GM19452 (cell line): ENCODE results near the gene ZC2HC1B.
A peak's percentile ranks its signal among the peaks of the same experiment; 100 is the strongest.
"Not testable (repeated sequence)": the region's sequence is repeated elsewhere in the genome, so short reads cannot be mapped to it uniquely, and the experiment has no call there.

Source experiments
- ATAC-seq: cut with Tn5 transposase; IDR thresholded peaks from one replicate; pipeline ENCODE4 v1.9.1; 2021; ENCODE audit not compliant: unreplicated experiment

ZC2HC1B gene, protein sequence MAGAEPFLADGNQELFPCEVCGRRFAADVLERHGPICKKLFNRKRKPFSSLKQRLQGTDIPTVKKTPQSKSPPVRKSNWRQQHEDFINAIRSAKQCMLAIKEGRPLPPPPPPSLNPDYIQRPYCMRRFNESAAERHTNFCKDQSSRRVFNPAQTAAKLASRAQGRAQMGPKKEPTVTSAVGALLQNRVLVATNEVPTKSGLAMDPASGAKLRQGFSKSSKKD

DNA sequence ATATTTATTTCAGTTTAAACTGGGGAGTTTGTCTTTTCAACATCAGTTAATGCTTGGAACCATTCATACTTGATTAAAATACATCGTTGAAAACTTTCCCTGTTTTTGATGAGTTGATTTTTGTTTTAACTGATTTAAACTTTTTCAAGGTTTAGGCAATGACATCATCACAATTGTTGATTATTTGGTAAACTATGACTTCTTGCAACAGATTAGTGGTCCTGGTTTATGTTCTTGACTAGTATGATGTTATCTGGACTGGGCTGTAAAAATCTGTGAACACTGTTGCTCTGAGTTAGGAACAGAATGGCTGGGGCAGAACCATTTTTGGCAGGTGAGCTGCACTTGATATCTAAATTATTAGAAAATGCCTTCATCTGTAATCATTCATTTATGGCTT lies at the start of gene ZC2HC1B:
Gene ZC2HC1B, plus strand, starts transcription at position 241 of the 400 bp plus-strand sequence. Its CDS starts 66 bp downstream, at position 307.
- no peak for ATAC-seq

DNA sequence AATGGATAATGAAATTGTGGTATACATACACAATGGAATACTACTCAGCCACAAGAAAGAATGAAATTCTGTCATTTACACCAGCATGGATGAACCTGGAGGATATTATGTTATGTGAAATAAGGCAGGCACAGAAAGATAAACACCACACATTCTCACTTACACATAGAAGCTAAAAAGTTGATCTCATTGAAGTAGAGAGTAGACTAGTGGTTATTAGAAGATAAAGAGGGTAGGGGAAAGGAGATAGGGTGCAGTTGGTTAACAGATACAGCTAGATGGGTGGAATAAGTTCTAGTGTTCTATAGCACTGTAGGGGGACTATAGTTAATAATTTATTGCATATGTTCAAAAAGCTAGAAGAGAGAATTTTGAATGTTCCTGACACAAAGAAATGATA lies 46.7 kb upstream of the ZC2HC1B start:
- no peak for ATAC-seq

DNA sequence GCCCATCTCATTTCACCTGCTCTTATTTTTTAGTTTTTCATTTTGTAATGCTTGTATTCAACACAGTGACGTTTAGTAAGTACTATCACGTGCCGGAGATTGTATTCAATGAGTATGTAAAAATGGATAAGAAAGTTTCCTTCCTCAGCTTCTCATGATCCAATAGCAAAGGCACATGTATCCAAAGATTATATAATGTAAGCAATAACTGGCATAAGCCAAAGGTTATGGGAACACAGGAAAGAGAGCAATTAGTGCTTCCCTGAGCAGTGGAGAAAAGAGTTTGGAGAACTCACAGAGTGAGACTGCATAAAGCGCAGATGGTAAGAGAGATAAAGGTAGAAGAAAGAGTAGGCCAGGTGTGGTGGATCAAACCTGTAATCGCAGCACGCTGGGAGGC lies 42.9 kb upstream of the ZC2HC1B start:
- no peak for ATAC-seq

DNA sequence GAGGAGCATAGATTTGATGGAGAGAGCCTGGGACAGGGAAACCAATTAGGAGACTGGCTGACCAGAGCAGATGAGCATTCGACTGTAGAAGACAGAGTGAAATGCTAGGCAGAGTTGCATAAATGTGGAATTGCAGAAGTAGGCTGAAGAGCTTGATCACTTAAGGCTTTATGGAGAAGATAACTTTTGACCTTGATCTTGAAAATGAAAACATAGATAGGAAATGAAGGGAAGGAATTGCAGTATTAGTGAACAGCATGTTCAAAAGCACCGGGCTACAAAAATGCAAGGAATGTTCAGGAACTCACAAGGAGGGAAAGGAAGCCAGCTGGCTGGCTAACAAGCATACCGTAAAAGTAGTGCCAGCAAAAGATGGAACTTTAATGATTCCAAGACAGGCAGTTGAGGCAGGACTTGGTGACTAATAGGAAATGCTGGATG lies 41.7 kb upstream of the ZC2HC1B start:
- ATAC-seq = no peak

DNA sequence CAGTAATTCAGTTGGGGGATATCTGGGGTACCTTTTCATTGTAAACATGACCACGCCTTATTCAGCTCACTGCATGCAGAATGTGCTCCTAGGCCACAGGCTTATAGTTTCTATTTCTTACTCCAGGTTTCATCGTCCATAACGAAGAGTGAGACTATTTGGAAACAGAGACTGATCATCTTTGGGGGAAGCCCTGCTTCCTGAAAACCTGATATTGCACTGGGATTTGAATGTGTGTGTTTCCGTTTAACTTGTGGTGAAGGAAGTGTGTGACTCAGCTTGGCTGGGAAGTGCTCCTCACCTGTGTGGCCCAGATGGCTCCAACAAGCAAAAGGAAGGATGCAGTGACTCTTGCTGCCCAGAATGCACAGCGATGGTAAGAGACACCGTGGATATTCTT lies 40.7 kb upstream of the ZC2HC1B start:
- no peak for ATAC-seq

DNA sequence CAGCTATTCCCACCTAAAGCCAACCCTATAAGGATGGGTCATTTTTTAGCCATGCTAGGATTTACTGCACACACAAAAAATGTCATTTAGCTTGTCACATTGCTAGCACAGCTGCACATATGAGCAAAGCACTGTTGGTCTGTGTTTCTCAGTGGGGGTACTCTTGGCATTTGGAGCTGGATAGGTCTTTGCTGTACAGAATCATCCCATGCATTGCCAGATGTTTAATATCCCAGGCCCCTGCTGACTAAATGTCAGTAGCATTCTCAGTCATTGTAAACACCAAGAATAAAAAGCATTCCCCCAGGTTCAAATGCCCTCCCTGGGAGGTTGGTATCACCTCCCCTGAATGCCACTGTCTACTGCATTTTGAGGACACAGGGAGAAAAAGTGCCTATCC lies 35.7 kb upstream of the ZC2HC1B start:
- ATAC-seq = no peak

DNA sequence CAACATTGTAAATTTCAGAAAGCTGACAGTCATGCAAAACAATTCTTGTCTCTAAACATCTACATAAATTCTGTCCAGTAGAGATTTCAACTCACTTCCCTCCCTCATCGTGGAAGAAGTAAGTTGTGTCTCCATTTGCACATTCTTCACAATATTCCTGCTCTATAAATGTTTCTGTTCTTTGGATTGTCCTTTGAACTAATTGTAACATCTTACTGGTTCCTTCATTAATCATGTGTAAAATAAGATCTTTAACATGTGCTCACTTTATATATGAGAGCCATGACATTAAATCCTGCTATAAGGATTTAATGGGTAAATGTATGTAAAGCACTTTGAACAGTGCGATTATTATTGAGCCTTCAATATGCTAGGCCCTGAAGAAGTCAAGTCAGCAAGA lies 28.1 kb upstream of the ZC2HC1B start:
- ATAC-seq = no peak

DNA sequence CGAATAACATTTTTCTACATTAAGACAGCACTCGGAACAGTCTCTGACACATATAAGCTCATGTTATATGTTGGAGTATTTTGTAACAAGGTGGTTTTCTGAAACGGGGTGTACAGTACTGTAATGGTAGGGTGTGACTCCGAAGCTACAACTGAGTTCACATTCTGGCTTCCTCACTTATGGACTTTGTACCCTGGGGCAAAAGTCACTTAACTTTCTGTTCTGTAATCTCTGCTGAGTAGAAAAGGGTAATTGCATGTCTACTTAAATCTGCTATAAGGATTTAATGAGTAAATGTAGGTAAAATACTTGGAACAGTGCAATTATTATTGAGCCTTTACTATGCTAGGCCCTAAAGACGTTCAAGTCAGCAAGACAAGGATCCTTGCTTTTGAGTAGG lies 25.9 kb upstream of the ZC2HC1B start:
- no peak for ATAC-seq

DNA sequence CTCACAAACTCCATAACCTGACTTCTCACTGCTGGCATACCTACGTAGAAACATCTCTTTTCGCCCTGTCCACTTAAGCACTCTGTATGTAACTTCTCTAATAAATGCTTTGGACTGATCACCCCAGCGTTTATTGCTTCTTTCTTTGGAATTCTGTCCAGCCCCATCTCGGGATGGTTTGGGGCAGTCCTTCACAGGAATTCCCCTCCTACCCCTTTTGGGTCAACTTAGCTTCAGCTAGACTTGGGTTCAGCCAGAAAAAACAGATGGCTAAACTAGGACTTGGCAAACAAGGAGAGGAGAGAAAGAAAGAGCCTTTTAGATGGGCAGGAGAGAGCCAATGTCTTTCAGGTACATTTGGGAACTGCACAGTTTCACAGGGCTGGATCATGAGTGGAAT lies 25.1 kb upstream of the ZC2HC1B start:
- no peak for ATAC-seq

DNA sequence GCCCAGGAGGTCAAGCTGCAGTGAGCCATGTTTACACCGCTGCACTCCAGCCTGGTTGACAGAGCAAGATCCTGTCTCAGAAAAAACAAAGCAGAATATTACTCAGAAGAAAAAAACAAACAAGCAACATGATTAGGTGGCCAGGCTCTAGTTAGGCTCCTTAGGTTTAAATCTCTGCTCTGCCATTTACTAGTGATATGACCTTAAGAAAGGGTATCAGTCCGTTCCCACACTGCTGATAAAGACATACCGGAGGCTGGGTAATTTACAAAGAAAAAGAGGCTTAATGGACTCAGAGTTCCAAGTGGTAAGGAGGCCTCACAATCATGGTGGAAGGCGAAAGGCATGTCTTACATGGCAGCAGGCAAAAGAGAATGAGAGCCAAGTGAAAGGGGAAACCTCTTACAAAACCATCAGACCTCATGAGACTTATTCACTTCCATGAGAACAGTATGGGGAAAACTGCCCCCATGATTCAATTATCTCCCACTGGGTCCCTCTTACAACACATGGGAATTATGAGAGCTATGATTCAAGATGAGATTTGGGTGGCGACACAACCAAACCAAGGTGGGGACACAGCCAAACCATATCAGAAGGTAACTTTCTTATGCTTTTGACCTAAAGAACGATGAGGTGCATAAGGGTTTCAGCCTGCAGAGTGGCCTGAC lies 23.5 kb upstream of the ZC2HC1B start:
- no peak for ATAC-seq

DNA sequence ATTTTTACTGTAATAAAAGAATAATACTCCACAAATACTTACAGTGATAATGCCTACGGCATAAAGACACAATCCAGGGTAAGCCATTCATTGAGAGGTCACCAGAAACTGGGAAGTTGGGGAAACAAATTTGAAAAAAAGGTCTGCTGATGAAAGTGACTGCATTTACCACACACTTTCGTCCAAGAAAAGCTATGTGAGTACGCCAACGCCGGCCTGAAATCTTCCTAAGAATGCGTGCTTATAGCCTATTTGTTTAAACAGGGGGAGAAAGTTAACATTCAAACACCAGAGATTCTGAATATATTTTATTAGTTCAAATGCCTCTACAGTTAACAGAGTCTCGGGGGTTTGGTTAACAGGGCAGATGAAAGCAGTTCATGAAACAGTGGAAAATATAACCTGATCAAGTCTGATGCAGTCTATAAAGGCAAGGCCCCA lies 21.8 kb upstream of the ZC2HC1B start:
- ATAC-seq = no peak

DNA sequence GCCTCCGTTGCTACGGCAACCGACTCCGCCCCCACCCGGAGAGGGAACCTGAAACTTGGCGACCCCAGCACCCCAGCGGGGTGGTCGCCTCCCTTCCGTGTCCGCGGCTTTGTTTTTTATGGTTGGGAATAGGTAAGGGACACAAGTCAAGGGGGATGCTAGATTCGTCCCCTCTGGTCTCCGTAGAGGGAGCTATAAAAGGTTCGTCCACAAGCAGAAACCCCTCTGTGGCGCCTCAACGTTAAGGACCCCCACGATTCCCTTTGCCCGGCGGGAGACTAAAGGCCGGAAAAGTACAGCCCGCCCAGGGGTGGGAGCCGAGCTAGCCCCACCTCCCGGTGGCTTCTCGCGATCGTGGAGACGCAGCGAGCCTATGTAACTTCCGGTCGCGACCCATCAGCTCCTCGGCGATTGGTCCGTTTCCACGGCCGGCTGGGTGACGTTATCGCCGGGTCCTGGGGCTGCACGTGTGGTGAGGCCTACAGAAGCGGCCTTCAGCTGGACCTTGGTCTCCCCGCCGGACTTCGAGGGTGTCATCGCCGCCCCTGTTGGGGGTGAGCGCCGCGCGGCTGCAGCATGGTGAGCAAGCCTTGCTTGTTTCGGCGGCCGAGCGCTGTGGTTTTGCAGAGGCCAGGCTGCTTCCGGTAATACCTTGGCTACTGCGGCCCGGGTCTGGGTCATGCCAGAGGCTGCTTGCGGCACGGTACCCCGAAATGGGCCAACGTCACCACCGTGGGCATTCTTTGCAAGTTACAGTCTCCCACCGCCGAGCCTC lies 21.2 kb upstream of the ZC2HC1B start, which contains the start of gene LTV1:
Gene LTV1, plus strand, starts transcription at position 437 of the 775 bp plus-strand sequence. Its CDS starts 140 bp downstream, at position 577.
- ATAC-seq = peak; percentile 100

DNA sequence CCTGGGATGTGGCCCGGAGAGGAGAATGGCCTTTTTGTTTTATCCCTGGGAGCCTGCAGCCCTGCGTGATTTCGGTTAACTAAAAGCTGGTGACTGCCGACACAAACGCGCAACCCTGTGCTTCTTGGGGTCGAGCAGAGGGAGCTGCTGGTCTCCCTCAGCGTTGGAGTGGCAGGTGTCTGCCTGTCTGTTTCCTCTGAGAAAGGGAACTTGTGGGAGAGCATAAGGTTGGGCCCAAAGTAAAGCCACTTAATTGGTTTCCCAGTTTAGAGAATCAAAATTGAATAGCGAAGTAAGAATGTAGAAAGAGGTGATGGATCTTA lies 20.6 kb upstream of the ZC2HC1B start:
- no peak for ATAC-seq

DNA sequence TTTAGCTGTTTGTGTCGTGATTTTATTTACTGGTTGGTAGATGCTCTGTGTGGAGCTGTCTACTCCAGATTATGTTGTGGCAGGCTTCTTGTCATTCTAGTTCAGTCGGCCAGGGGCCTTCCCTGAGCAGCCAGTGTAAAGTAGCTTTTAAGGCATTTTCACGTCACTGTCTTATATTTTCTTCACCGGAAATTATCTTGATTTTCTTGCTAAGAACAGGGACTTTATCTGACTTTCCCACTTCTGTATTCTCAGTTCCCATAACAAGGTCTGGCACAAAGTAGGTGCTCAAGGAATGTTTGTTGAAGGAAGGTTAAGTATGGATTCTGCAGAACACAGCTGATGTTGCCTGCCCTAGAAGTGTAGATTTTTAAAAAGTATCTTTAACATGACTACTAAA lies 20.3 kb upstream of the ZC2HC1B start:
- ATAC-seq = no peak

DNA sequence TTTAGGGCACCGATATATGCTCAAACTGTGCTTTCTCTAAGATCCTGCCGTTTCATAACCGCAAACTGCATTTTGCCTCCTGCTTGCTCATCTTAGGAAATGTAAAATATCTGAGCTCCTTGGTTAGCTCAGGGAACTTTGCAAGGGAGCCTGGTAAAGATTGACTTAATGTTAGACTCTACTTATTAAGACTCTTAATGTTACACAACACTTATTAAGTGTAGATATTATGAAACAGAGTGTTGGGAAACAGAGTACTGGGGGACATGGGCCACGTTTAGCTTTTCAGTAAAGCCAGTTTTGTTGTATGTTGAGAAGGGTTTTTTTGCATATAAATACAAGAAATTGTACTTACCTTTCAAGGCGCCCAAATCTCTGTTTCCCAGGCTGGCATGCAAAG lies 19.2 kb upstream of the ZC2HC1B start:
- ATAC-seq = no peak

DNA sequence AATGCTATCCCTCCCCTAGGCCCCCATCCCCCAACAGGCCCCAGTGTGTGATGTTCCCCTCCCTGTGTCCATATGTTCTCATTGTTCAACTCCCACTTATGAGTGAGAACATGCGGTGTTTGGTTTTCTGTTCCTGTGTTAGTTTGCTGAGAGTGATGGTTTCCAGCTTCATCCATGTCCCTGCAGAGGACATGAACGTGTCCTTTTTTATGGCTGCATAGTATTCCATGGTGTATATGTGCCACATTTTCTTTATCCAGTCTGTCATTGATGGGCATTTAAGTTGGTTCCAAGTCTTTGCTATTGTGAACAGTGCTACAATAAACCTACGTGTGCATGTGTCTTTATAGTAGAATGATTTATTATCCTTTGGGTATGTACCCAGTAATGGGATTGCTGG lies 12.6 kb upstream of the ZC2HC1B start:
- not testable (repeated sequence) for ATAC-seq

DNA sequence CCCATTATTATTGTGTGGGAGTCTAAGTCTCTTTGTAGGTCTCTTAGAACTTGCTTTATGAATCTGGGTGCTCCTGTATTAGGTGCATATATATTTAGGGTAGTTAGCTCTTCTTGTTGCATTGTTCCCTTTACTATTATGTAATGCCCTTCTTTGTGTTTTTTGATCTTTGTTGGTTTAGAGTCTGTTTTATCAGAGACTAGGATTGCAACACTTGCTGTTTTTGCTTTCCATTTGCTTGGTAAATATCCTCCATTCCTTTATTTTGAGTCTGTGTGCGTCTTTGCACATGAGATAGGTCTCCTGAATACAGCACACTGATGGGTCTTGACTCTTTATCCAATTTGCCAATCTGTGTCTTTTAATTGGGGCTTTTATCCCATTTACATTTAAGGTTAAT lies 9.2 kb upstream of the ZC2HC1B start:
- ATAC-seq = not testable (repeated sequence)

DNA sequence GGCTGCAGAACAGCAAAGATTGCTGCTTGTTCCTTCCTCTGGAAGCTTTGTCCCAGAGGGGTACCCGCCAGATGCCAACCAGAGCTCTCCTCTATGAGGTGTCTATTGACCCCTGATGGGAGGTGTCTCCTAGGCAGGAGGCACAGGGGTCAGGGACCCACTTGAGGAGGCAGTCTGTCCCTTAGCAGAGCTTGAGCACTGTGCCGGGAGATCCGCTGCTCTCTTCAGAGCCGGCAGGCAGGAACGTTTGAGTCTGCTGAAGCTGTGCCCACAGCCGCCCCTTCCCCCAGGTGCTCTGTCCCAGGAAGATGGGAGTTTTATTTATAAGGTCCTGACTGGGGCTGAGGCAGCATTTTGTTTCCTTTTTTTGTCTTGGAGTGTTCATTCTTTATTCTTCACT lies 7.5 kb upstream of the ZC2HC1B start:
- not testable (repeated sequence) for ATAC-seq

DNA sequence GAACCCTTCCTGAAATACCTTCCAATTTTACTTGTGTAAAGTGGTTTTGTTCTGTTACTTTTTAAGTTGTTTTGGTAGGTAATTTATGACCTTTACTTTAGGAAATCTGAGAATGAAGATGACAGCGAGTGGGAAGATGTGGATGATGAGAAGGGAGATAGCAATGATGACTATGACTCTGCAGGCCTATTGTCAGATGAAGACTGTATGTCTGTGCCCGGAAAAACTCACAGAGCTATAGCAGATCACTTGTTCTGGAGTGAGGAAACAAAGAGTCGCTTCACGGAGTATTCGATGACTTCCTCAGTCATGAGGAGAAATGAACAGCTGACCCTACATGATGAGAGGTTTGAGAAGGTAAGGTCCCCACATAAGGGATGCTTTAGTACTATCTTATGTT lies 6.6 kb upstream of the ZC2HC1B start:
- no peak for ATAC-seq

DNA sequence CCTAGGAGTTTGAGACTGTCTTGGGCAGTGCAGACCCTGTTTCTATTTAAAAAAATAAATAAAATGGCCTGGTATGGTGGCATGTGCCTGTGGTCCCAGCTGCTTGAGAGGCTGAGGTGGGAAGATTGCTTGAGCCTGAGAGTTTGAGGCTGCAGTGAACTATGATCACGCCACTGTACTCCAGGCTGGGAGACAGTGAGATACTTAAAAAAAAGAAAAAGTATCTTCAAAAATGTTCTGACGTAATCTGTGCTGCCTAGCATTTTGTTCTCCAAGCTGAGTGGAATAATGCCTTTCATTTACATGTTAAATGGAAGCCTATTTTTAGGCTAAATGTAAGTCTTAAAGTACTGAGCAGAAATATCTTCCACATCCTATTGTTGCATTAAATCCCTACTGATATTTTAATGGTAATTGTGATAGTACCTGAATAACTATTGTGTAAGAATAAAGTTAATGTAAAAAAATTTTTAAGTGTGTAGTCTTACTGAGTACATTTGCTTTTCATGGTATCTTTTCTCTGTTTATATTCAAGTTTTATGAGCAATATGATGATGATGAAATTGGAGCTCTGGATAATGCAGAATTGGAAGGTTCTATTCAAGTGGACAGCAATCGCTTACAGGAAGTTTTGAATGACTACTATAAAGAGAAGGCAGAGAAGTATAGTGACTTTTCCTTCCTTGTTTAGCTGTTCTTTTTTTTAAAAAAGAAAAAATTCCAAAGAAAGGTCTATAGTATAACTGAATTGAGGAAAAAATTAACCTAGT lies 4.2 kb upstream of the ZC2HC1B start:
- no peak for ATAC-seq

DNA sequence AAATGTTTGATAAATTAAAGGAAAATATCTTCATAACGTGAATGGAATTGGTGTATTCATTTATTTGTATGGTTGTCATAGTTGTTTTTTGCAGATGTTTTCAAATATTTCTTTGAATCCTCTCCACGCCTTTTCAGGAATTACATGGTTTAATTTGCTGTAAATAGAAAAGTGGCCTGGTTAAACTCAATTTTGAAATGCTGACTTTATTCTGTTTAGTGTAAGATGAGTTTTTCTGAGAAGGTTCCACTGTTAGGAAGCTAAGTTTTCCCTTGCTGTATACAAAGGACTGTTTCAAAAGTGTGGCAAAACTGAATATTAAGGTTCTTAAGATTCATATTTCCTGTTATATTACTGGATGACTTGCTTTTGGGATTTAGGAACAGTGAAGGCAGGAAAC lies 503 bp upstream of the ZC2HC1B start:
- ATAC-seq = no peak
